Activated gamma-delta T cell treated with Interleukin-2 at 50 U/mL for 16 hours (primary cell): ENCODE measurements around the gene KRT78.
"Not testable (repeated sequence)": the region's sequence is repeated elsewhere in the genome, so short reads cannot be mapped to it uniquely, and the experiment has no call there.

Experiments
- DNase-seq: peaks from one replicate; pipeline ENCODE4 v3.0.0-alpha.2; 2020

The KRT78 gene

GRCh38 chr12:52809166-52809565 lies 39.6 kb downstream of the KRT78 start:
- DNase-seq: no peak

GRCh38 chr12:52808573-52809160 lies 40.1 kb downstream of the KRT78 start:
- no peak for DNase-seq

GRCh38 chr12:52807544-52808470 lies 41.0 kb downstream of the KRT78 start:
- DNase-seq: no peak

GRCh38 chr12:52806821-52807543 lies 41.8 kb downstream of the KRT78 start:
- DNase-seq: no peak

GRCh38 chr12:52806169-52806811 lies 42.5 kb downstream of the KRT78 start:
- no peak for DNase-seq

GRCh38 chr12:52805739-52806138 lies 43.1 kb downstream of the KRT78 start:
- no peak for DNase-seq

GRCh38 chr12:52805000-52805399 lies 43.8 kb downstream of the KRT78 start:
- DNase-seq: no peak

- no peak for DNase-seq
Measured at GRCh38 chr12:52802442-52802841, 46.4 kb downstream of the KRT78 start.

- no peak for DNase-seq
Measured at GRCh38 chr12:52801773-52802172, 47.0 kb downstream of the KRT78 start.

- DNase-seq: no peak
Measured at GRCh38 chr12:52800259-52800917, 48.4 kb downstream of the KRT78 start.

GRCh38 chr12:52799505-52800211 lies 49.1 kb downstream of the KRT78 start:
- DNase-seq: no peak

- no peak for DNase-seq
Measured at GRCh38 chr12:52798671-52799504, 49.9 kb downstream of the KRT78 start.

GRCh38 chr12:52798003-52798670 lies 50.7 kb downstream of the KRT78 start:
- DNase-seq: no peak

- DNase-seq: no peak
Measured at GRCh38 chr12:52797529-52797894, 51.3 kb downstream of the KRT78 start.

- DNase-seq: no peak
Measured at GRCh38 chr12:52796839-52797528, 51.8 kb downstream of the KRT78 start.

- DNase-seq: no peak
Measured at GRCh38 chr12:52796429-52796794, 52.4 kb downstream of the KRT78 start.

- DNase-seq: no peak
Measured at GRCh38 chr12:52795694-52796428, 52.9 kb downstream of the KRT78 start, which contains the start of gene KRT3. Gene KRT3 (minus strand): TSS chr12:52796117. CDS start chr12:52796042, 75 bp downstream.

GRCh38 chr12:52795332-52795674 lies 53.5 kb downstream of the KRT78 start:
- DNase-seq: not testable (repeated sequence)
